CMK (cell line): ENCODE measurements around the gene PDIA3.
"Not testable (repeated sequence)": the region's sequence is repeated elsewhere in the genome, so short reads cannot be mapped to it uniquely, and the experiment has no call there.

Experiments used
- DNase-seq: peaks from one replicate; pipeline ENCODE4 v3.0.0-alpha.2; 2010; ENCODE audit warnings: low read depth

PDIA3 gene

GRCh38 chr15:43746245-43746902 lies at the start of gene PDIA3:
PDIA3 (plus strand) TSS chr15:43746438; CDS start chr15:43746540, 102 bp downstream.
- peak; percentile 79 for DNase-seq

- no peak for DNase-seq
These were observed 44.1 kb upstream of the PDIA3 start for GRCh38 chr15:43702174-43702573.

- DNase-seq, result no peak
These were observed 43.4 kb upstream of the PDIA3 start for GRCh38 chr15:43702701-43703424.

GRCh38 chr15:43710431-43711131 lies 35.7 kb upstream of the PDIA3 start:
- not testable (repeated sequence) for DNase-seq

- DNase-seq, result no peak
These were observed 23.1 kb upstream of the PDIA3 start for GRCh38 chr15:43723151-43723550.

GRCh38 chr15:43726306-43726705 lies 19.9 kb upstream of the PDIA3 start:
- DNase-seq, result not testable (repeated sequence)

- DNase-seq, result not testable (repeated sequence)
These were observed 18.0 kb upstream of the PDIA3 start for GRCh38 chr15:43728053-43728725.

GRCh38 chr15:43735416-43735815 lies 10.8 kb upstream of the PDIA3 start:
- DNase-seq, result no peak

GRCh38 chr15:43746903-43747309 lies 668 bp downstream of the PDIA3 start:
- DNase-seq, result not testable (repeated sequence)

- no peak for DNase-seq
These were observed 2.1 kb downstream of the PDIA3 start for GRCh38 chr15:43748376-43748775.

- no peak for DNase-seq
These were observed 3.6 kb downstream of the PDIA3 start for GRCh38 chr15:43749690-43750345.

GRCh38 chr15:43751885-43752284 lies 5.6 kb downstream of the PDIA3 start:
- DNase-seq, result no peak

- no peak for DNase-seq
These were observed 16.6 kb downstream of the PDIA3 start for GRCh38 chr15:43762824-43763223.

- DNase-seq, result no peak
These were observed 17.7 kb downstream of the PDIA3 start for GRCh38 chr15:43763819-43764446.

- no peak for DNase-seq
These were observed 23.5 kb downstream of the PDIA3 start for GRCh38 chr15:43769584-43770228.

GRCh38 chr15:43771816-43772215 lies 25.6 kb downstream of the PDIA3 start:
- DNase-seq, result no peak

- no peak for DNase-seq
These were observed 26.4 kb downstream of the PDIA3 start for GRCh38 chr15:43772624-43773023.

GRCh38 chr15:43774062-43774461 lies 27.8 kb downstream of the PDIA3 start:
- no peak for DNase-seq

GRCh38 chr15:43775411-43775965 lies 29.2 kb downstream of the PDIA3 start:
- no peak for DNase-seq

- no peak for DNase-seq
These were observed 30.0 kb downstream of the PDIA3 start for GRCh38 chr15:43776101-43776717.
